ENCODE data around the gene LMO4. TPM values are rescaled to one million over a fixed set of nuclear protein-coding genes. Genes with fewer than 3 reads are reported as not detected.

The LMO4 gene
- total RNA-seq, 1 donor from 2014 or later: 22.6 TPM

DNA sequence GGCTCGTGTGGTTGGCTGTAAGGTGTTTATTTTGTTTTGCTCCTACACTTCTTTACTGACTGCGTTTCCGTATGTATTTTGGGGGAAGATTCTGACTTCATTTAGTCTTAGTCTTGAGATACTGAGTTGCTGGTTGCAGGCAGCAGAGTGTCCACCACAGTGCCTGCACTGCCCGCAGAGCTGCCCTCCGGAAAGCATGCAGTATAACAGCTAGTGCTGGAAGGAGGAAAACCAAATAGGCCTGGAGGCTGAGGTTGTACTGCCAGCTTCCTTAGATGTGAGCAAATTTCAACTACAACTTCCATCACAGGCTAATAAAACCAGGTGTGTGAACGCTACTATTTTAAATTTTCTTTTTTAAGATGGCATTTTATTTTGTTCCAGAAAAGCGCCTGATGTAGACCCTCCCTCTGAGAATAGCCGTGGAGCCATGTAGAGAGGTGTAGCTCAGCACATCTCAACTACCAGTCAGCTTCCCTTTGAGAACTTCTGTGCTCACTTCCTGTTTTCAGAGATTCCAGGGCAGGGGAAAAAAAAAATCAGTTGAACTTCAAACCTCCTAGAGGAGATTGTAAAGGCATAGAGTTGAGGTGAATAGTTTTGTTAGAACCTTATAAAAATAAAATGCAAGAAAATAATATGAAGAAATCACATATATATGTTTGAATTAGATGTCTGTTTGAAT lies 17.6 kb downstream of the LMO4 start:
- no peak for DNase-seq (ENCODE audit: low spot score)
- intact Hi-C loops (cut with DNase I): no loop called here

DNA sequence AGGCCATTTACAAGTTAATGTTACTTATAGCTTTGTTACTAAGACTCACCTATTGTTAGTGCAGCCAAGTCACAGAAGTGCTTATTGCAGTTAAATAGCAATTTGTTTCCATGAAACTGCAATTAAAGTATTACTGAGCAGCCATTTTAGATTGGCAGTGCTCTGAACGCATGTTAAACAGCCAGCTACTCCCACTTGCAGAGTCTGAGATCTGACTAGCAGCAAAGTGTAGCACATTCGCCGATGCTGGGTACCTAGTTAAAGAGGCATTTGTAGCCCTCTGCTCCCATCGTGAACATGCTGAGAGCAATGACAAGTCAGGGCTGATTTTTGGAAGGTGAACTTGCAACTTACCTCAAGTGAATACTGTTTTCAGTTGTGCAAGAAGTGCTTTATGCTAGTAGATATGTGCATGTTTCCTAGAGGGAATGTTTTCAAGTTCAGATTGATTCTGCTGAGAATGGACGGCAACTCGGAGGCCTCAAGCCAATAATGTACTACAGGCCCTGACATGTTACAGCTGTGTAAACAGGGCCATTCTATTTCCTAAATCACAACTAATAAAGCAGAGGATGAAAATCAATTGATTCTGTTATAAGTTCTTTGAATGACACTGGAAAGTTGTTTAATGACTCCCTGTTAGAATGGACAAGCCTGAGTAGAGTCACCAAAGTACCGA lies 19.8 kb downstream of the LMO4 start:
- intact Hi-C loops (cut with DNase I): no loop called here
- DNase-seq (ENCODE audit: low spot score): no peak

DNA sequence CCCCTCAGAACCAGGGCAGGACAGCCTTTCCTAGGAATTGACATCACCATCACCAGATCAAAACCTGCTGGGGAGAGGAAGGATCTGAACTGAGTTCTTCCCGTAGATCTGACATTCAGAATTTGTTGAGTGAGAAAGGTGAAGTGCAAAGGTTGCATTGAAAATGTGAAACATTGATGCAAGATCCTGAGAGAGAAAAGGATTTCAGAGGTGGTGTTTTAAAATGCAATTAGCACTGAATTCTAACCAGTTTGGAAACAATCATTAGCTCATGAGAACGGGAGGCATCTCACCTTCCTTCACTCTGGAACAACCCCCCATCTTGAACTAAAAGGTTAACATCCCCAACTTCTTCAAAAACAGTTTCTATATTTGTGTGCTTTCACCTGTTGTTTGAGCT lies 20.4 kb downstream of the LMO4 start:
- DNase-seq (ENCODE audit: low spot score): no peak
- intact Hi-C loops (cut with DNase I): no loop called here

DNA sequence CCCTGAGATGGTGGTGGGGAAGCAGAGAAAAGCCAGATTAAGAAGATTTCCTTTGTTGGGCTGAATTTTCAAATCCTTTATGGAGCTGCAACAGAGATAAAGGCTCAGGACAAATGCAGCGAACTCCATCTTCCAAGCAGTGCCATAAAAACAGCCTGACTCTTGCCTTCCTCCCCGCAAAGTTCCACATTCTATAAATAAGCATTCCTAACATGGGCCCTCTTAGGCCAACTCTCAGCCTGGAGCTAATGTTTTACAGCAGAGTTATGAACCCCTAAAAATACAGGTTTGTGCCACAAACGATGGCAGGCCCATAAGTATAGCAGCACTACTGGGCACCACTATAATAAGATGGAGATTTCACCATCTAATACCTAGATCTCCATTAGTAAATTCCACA lies 27.2 kb downstream of the LMO4 start:
- no peak for DNase-seq (ENCODE audit: low spot score)
- intact Hi-C loops (cut with DNase I): no loop called here

DNA sequence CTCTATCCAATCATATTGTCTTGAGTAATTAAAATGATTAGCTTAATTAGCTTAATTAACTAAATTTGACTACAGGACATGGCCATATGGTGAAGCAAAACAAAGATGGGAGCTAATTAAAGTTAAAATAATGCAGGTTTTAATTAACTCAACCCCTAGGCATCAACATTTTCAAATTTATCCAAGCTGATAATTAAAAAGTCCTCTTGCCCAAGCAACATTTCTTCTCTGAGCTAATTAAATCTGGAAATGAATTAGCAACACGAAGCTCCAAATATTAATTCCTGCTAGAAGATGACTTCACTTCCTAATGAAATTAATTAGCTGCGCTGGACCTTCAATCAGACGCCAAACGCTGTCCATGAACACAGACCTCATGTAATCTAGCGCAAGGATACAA lies 27.9 kb downstream of the LMO4 start:
- no peak for DNase-seq (ENCODE audit: low spot score)
- intact Hi-C loops (cut with DNase I): no loop called here

DNA sequence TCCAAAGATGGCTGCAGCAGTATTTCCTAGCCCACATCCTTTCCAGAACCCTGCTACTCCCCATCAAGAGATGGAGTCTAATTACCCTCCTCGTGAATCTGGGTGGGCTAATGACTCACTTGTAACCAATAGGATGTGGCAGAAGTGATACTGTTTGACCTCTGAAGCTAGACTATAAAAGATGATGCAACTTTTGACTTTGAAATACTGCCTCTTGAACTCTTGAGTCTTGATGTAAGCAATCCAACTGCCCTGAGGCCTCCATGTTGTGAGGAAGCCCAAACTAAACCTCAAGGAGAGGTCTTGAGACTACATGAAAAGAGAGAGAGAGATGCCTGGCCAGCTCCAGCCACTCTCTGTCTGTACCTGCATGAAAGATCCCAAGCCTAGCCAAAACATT lies 29.5 kb downstream of the LMO4 start:
- no peak for DNase-seq (ENCODE audit: low spot score)
- intact Hi-C loops (cut with DNase I): no loop called here

DNA sequence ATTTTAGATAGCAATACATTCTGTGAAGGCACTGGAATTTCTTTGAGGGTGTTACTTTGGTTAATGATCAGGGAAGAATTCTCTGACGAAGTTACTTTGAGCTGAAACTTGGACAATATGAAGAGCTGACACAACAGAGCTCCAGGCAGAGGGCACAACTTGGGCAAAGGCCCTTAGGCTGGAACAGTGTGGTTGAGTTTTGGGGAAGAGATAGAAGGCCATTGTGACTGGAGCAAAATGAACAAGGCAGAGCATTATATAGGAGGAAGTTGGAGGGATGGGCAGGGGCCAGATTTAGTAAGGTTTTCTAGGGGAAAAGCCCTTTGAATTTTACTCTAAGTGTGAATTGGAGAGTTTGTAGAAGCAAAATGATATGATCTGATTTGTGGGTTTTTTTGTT lies 30.9 kb downstream of the LMO4 start:
- intact Hi-C loops (cut with DNase I): no loop called here
- DNase-seq (ENCODE audit: low spot score): no peak

DNA sequence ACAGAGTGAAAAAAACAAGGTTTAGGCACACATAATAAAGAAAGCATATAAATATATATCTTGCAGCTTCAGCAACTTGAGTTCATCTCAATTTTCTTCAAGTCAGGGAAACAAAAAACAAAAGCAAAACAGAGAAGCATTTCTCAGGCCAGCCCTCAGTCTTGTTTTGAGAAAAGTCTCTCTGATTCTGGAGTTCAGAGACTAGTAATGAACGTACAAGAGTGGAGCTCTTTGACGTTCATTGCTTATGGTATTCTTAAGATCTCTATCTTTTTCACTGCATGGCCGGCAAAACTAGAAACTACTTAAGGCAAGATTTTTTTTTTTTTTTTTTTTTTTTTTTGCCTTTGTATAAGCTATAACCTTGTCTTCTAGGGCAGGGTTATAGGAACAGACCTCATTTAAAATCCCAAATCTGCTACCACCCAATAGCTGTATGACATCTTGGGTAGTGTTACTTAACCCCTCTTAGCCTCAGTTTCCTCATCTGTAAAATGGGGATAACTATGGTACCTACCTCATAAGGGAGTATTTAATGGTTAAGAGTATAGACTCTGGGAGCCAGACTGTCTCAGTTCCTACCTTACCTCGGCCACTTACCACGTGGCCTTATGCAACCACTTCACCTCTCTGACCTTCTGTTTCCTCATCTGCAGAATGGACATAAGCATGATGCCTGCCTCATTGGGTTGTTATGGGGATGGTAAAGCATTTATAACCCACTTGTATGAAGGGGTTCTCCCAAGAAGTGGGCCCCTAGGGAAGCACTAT lies 33.6 kb downstream of the LMO4 start:
- DNase-seq (ENCODE audit: low spot score): no peak
- intact Hi-C loops (cut with DNase I): no loop called here

DNA sequence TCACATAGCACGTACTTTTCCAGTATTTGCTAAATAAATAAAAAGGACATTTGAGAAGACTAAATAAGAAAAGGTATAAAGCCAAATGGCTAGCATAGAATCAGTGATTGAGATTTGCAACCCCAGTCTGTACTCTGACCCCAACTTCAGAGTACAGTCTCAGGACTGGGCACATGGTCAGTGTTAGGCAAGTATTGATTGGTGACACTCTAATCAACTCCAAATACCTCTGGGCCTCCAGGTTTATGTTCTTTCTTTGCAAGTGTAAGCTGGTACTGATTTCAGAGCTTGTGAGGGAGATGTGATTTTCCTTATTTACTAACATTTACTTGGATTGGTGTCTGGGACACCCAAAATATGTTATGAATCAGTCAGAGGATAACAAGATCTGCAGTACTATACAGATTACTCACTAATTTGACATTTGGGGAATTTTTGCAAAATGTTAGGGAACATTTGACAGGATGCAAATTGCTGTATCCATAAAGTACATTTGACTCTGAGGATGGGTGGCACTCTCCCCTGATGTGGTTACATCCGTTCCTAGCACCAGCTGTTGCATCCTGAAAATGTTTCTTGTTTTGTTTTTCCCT lies 34.2 kb downstream of the LMO4 start:
- intact Hi-C loops (cut with DNase I): no loop called here

DNA sequence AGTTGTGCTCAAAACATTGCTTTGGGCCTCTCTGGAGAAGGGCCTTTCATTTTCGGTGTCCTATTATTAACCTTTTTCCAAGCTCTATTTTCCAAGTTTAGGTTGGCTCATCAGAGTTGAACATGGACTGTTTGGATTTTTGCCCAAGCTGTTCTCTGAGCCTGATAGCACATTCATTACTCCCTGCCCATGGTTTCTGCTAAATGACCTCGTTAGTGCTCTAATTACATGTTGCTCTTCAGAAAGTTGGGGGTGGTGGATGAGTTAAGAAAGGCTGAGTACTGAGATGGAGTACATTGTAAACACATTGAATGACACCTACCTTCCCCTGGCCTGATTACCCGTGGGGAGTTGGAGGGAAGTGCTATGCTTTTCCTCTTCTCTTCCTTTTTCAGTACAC lies 38.9 kb downstream of the LMO4 start:
- intact Hi-C loops (cut with DNase I): no loop called here
- no peak for DNase-seq (ENCODE audit: low spot score)

More for the DNA sequence above, 34.2 kb downstream of the LMO4 start:
- no peak for DNase-seq (ENCODE audit: low spot score)

DNA sequence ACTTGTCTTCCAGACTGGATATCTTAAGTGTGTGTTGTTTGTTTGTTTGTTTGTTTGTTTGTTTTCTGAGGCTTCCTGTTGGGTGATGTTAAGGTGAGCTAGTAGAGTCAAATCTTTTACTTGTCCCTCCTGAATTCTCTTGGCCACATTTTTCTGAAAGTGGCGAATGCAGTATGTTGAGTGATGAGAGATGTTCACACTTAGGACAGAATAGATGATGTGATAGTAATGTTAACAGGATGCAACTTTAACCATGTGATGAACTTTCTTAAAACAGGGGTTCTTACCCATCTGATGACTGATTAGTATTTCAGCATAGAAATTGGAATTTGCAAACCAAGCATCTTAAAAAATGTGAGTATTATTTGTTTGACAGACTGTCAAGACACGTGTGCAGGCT lies 40.2 kb downstream of the LMO4 start:
- intact Hi-C loops (cut with DNase I): no loop called here

DNA sequence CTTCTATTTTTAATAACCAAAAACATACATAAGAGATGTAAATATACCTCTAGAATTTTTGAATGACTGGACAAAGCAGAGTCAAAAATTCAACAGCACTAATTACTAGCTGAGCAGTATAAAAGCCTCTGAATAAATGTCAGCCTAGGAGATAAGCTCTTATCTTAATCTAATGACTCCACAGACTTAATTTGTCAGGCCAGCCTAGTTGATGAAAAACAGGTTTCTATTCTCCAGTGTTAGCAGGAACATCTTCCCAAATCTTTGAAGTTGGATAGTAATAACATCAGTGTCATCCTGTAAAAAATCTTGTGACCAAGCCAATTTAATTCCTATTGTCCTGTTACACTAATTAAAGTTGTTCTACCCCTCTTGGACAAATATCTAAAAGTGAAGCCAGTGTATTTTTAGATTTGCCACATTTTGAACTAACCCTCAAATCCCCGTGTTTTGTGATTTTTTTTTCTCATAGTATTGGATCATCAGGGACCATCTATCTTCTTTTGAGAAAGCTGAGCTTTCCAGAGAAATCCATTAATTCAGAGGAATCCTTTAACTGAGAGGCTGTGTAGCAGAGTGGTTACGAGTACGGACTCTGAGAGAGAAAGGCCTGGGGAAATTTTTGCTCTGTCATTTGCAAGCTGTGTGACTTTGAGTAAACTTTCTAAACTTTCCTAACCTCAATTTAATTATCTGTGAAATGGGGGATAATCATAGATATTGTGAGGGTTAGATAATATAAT lies 41.2 kb downstream of the LMO4 start:
- no peak for DNase-seq (ENCODE audit: low spot score)
- intact Hi-C loops (cut with DNase I): no loop called here

More for the DNA sequence above, 40.2 kb downstream of the LMO4 start:
- no peak for DNase-seq (ENCODE audit: low spot score)

DNA sequence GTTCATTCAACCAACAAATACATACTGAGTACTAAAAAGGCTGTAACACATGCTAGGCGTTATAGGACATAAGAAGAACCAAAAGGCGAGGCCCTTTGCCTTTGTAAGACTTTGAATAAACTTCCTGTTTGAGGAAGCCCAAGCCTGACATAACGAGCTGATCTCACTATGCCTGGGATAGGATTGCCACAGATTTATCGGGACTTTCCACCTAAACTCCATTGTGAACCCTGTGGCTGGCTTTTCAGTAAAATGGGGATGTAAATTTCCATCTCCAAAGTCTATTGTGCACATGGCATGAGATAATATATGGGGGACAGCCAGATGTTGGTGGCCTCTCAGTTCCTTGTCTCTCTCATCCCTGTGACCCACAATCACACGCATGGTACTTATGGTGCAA lies 41.9 kb downstream of the LMO4 start:
- no peak for DNase-seq (ENCODE audit: low spot score)
- intact Hi-C loops (cut with DNase I): no loop called here

DNA sequence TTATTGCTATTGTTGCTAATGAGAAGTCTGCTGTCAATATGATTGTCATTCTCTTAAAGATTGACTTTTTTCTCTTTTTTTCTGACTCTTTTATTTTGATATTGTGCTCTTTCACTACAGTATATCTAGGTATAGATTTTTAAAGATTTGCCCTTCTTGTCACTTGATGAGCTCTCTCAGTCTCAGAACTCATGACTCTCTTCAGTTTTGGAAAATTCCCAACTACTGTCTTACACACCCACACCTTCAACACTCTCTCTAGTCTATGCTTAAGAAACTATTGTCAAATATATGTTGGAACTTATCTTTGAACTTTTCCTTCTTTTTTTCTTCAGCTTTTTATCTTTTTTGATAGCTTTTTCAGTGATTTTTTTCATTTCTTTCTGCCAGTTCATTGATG lies 50.6 kb downstream of the LMO4 start:
- intact Hi-C loops (cut with DNase I): no loop called here
- no peak for DNase-seq (ENCODE audit: low spot score)

DNA sequence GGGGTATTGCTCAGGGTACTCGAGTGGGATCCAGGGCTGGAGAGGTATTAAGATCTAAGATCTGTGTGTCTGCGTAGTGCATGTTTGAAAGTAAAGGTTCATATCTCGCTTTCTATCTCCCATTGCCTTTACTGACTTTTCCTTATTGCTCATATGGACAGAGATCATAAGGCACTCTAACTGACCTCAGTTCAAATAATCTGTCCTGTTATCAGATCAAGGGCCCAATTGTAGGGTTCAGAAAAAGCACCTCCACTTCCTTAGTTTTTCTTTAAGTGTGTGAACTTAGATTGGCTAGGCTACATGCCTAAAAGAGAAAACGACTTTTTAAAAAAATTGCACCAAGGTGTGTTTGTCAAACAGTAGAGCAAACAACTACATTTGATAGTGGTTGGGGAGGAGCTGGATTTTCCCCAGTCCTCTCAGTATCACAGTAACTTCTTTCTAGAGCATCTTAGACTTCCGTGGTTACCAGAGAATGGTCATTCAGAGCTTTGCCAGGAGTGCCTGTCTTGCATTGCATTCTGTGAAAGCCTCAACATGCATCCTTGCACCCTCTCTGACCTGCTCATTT lies 57.6 kb downstream of the LMO4 start:
- no peak for DNase-seq (ENCODE audit: low spot score)
- intact Hi-C loops (cut with DNase I): no loop called here

DNA sequence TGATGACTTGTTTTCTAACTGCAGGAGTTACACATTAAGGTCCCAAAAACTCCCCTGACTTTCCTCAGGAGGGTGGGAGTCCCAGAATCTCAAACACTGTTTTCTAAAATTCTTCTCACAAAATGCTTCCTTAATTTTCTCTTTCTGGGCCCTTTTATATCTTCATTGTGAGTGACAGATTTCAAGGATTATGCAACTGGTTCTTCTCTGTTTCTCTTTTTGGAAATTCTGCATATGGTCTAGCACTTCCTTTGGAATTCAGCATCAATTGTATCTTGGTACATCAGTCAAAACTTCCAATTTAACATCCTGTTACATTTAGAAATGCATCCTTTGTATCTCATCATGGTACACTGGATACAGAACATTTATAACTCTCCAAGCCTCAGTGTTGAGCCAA lies 59.7 kb downstream of the LMO4 start:
- no peak for DNase-seq (ENCODE audit: low spot score)
- intact Hi-C loops (cut with DNase I): no loop called here

DNA sequence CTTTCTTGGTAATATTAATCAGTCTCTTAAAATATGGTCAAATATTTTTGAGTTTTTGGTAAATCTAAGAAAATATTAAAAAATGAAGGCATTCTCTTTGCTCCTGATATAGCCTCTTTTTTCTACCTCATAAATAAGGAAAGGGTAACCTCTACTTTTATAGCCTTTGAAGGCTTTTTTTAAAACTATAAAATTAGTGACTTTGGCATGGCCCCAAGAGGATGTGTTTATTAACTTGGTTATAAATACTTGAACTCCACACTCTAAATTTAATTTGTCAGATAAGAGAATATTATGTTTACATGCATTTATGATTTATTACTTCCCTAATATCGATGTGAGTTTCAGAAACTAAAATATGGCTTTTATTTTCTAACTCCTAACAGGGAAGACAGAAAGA lies 60.3 kb downstream of the LMO4 start:
- intact Hi-C loops (cut with DNase I): no loop called here
- DNase-seq (ENCODE audit: low spot score): no peak

DNA sequence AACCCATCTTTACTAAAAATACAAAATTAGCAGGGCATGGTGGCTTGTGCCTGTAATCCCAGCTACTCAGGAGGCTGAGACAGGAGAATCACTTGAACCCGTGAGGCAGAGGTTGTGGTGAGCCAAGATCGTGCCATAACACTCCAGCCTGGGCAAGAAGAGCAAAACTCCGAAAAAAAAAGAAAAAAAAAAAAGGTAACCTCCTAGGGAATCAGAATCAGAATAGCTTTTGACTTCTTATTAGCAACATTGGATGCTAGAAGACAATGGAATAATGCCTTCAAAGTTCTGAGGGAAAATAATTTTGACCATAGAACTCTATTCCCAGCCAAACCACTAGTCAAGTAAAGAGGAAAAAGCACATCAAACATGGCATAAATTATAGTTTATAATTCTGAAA lies 60.9 kb downstream of the LMO4 start:
- DNase-seq (ENCODE audit: low spot score): no peak
- intact Hi-C loops (cut with DNase I): no loop called here

All from cardiac septum (tissue), 1 donor.